HUES6 (cell line): Measurements from ENCODE around the gene LRRC25.

Experiments
- H3K27ac ChIP-seq: 2 replicates; pipeline ENCODE4 v1.7.0; 2013; ENCODE audit warnings: low read depth, mild to moderate bottlenecking, low read length, inconsistent platforms
- H3K27me3 ChIP-seq: 2 replicates; pipeline ENCODE4 v1.6.1; 2013; ENCODE audit warnings: low read length; ENCODE audit not compliant: control insufficient read depth, insufficient read depth
- H3K36me3 ChIP-seq: 2 replicates; pipeline ENCODE4 v1.6.1; 2013; ENCODE audit warnings: low read length; ENCODE audit not compliant: control insufficient read depth, insufficient read depth
- H3K4me1 ChIP-seq: 2 replicates; pipeline ENCODE4 v1.6.1; 2013; ENCODE audit warnings: low read length; ENCODE audit not compliant: control insufficient read depth, insufficient read depth
- H3K4me3 ChIP-seq: 2 replicates; pipeline ENCODE4 v1.5.1; 2013; ENCODE audit warnings: low read depth, low read length
- H3K9ac ChIP-seq: one replicate; pipeline ENCODE4 v1.6.1; 2013; ENCODE audit warnings: mild to moderate bottlenecking, low read length
- H3K9me3 ChIP-seq: 2 replicates; pipeline ENCODE4 v1.6.1; 2013; ENCODE audit warnings: low read depth, low read length; ENCODE audit not compliant: control insufficient read depth, insufficient read depth

LRRC25 gene

GRCh38 chr19:18428787-18429674 is 31.6 kb upstream of the LRRC25 start:
- no peaks in the 10 kb centered on the region for H3K36me3 ChIP-seq
- H3K4me3 ChIP-seq, result peak overlapping the region; percentile 67
- peaks cover 48% of the 10 kb centered on the region for H3K4me1 ChIP-seq
- peak overlapping the region; percentile 75; the same call in 1 of the 2 replicates for H3K27ac ChIP-seq
- peak overlapping the region; percentile 51 for H3K9ac ChIP-seq
- H3K27me3 ChIP-seq, result no peaks in the 10 kb centered on the region
- H3K9me3 ChIP-seq, result no peaks in the 10 kb centered on the region

- no peaks in the 10 kb centered on the region for H3K9me3 ChIP-seq
- H3K27ac ChIP-seq, result no peak overlapping the region
- H3K36me3 ChIP-seq, result no peaks in the 10 kb centered on the region
- no peak overlapping the region for H3K9ac ChIP-seq
- H3K4me1 ChIP-seq, result peaks cover 51% of the 10 kb centered on the region
- no peaks in the 10 kb centered on the region for H3K27me3 ChIP-seq
- H3K4me3 ChIP-seq, result peak overlapping the region; percentile 67
Observed at GRCh38 chr19:18428173-18428786, 30.9 kb upstream of the LRRC25 start.

GRCh38 chr19:18427743-18428113 is 30.3 kb upstream of the LRRC25 start:
- Histone ChIP-seq H3K27ac (no peak overlapping the region), H3K27me3 (no peaks in the 10 kb centered on the region), H3K4me1 (peaks cover 46% of the 10 kb centered on the region), H3K36me3 (no peaks in the 10 kb centered on the region), H3K9ac (no peak overlapping the region), H3K4me3 (no peak overlapping the region), H3K9me3 (no peaks in the 10 kb centered on the region)

GRCh38 chr19:18427080-18427742 is 29.8 kb upstream of the LRRC25 start:
- H3K4me1 ChIP-seq, result peaks cover 42% of the 10 kb centered on the region
- no peak overlapping the region for H3K4me3 ChIP-seq
- no peak overlapping the region for H3K27ac ChIP-seq
- no peaks in the 10 kb centered on the region for H3K9me3 ChIP-seq
- H3K27me3 ChIP-seq, result no peaks in the 10 kb centered on the region
- no peak overlapping the region for H3K9ac ChIP-seq
- H3K36me3 ChIP-seq, result no peaks in the 10 kb centered on the region

GRCh38 chr19:18426416-18426767 is 29.0 kb upstream of the LRRC25 start:
- H3K27ac ChIP-seq, result no peak overlapping the region
- no peak overlapping the region for H3K4me3 ChIP-seq
- H3K4me1 ChIP-seq, result peaks cover 34% of the 10 kb centered on the region
- no peak overlapping the region for H3K9ac ChIP-seq
- peaks cover under 1% of the 10 kb centered on the region; the same call in 1 of the 2 replicates for H3K27me3 ChIP-seq
- H3K9me3 ChIP-seq, result no peaks in the 10 kb centered on the region
- no peaks in the 10 kb centered on the region for H3K36me3 ChIP-seq

- peaks cover 6% of the 10 kb centered on the region; the same call in 1 of the 2 replicates for H3K27me3 ChIP-seq
- peaks cover 33% of the 10 kb centered on the region for H3K4me1 ChIP-seq
- H3K36me3 ChIP-seq, result no peaks in the 10 kb centered on the region
- no peak overlapping the region for H3K27ac ChIP-seq
- H3K9me3 ChIP-seq, result no peaks in the 10 kb centered on the region
- H3K9ac ChIP-seq, result no peak overlapping the region
- no peak overlapping the region for H3K4me3 ChIP-seq
Observed at GRCh38 chr19:18425515-18426415, 28.3 kb upstream of the LRRC25 start.

- Histone ChIP-seq H3K9ac (peak overlapping the region; percentile 24), H3K9me3 (no peaks in the 10 kb centered on the region), H3K4me1 (peaks cover 27% of the 10 kb centered on the region), H3K36me3 (no peaks in the 10 kb centered on the region), H3K27ac (no peak overlapping the region), H3K27me3 (peaks cover 12% of the 10 kb centered on the region; the same call in 1 of the 2 replicates), H3K4me3 (no peak overlapping the region)
Observed at GRCh38 chr19:18424890-18425514, 27.6 kb upstream of the LRRC25 start.

- peaks cover 22% of the 10 kb centered on the region for H3K4me1 ChIP-seq
- H3K9me3 ChIP-seq, result no peaks in the 10 kb centered on the region
- no peaks in the 10 kb centered on the region for H3K36me3 ChIP-seq
- no peak overlapping the region for H3K27ac ChIP-seq
- H3K4me3 ChIP-seq, result no peak overlapping the region
- H3K9ac ChIP-seq, result no peak overlapping the region
- peaks cover 15% of the 10 kb centered on the region; the same call in 1 of the 2 replicates for H3K27me3 ChIP-seq
Observed at GRCh38 chr19:18424122-18424889, 26.9 kb upstream of the LRRC25 start.

- peaks cover 26% of the 10 kb centered on the region for H3K4me1 ChIP-seq
- H3K4me3 ChIP-seq, result no peak overlapping the region
- no peak overlapping the region for H3K9ac ChIP-seq
- H3K27ac ChIP-seq, result no peak overlapping the region
- H3K36me3 ChIP-seq, result no peaks in the 10 kb centered on the region
- no peaks in the 10 kb centered on the region for H3K9me3 ChIP-seq
- peaks cover 21% of the 10 kb centered on the region for H3K27me3 ChIP-seq
Observed at GRCh38 chr19:18423258-18424020, 26.0 kb upstream of the LRRC25 start.
